ENCODE measurements around the gene CHRNE. TPM values are rescaled to one million over a fixed set of nuclear protein-coding genes. Genes with fewer than 3 reads are reported as not detected.
A peak's percentile ranks its signal among the peaks of the same experiment; 100 is the strongest.

Gene CHRNE
- total and polyA plus RNA-seq, 2 of the 4 experiments (the other 2 are of a cell fraction), result under 0.01 to 0.21 TPM

GRCh38 chr17:4908301-4908700 is 5.4 kb upstream of the CHRNE start:
- H4K8ac ChIP-seq (ENCODE audit: low read depth in 2 of 2, low read length in 2 of 2), result peak overlapping the region; percentile 92 to 97; a peak in 2 of 4 replicates
- H4K20me1 ChIP-seq (ENCODE audit: insufficient read depth, low read length), result no peaks in the 10 kb centered on the region; the same call in 1 of the 2 replicates
- no peaks in the 10 kb centered on the region for H3K9me3 ChIP-seq (ENCODE audit: control insufficient read depth, insufficient read depth, low read length)
- dilution Hi-C loops (cut with HindIII; ENCODE audit: low sequenced_read_pairs, unreplicated experiment) (no loop called here), intact Hi-C loops (cut with micrococcal nuclease) (loop anchor here (5.0 kb wide), 1 partner anchor 59 kb away; the partner anchor contains the start of gene SPAG7), in situ Hi-C loops (cut with MboI; ENCODE audit: low sequenced_read_pairs) (no loop called here)
- no TSS peak for BruUV-seq (replicated peaks)
- no peak overlapping the region for H3K56ac ChIP-seq (ENCODE audit: extremely low read depth, insufficient read depth, low read length)
- H3K4me2 ChIP-seq (ENCODE audit: low read depth, low read length), result no peak overlapping the region
- H3K9me1 ChIP-seq (ENCODE audit: insufficient read depth, low read length), result peaks cover 2% of the 10 kb centered on the region; the same call in 1 of the 2 replicates
- no peak overlapping the region for H3K18ac ChIP-seq (ENCODE audit: low read depth, low read length)
- DNase-seq (no peak), ATAC-seq (ENCODE audit: low read depth) (no peak)
- H3K27ac ChIP-seq (ENCODE audit: insufficient read depth, low read length), result no peak overlapping the region
- H3K9ac ChIP-seq (ENCODE audit: low read depth, low read length), result no peak overlapping the region
- H3K27me3 ChIP-seq (ENCODE audit: control insufficient read depth, insufficient read depth, low read length), result peaks cover 2% of the 10 kb centered on the region; the same call in 1 of the 2 replicates
- H2BK120ac ChIP-seq (ENCODE audit: low read depth, low read length), result no peak overlapping the region
- H3K23ac ChIP-seq (ENCODE audit: low read depth, low read length), result no peak overlapping the region
- no peak overlapping the region for H2AK9ac ChIP-seq (replicated peaks; ENCODE audit: low read depth, low read length, poor library complexity)
- no peak overlapping the region for H2BK20ac ChIP-seq (ENCODE audit: low read depth, low read length)
- H3K4me3 ChIP-seq (ENCODE audit: insufficient read depth, low read depth, low read length), result no peak overlapping the region
- no peak for TF ChIP-seq CTCF (conservative IDR thresholded peaks at IDR 0.05; ENCODE audit: low read depth, low read length)
- no peak for TF ChIP-seq RFX5 (IDR thresholded peaks at IDR 0.05; ENCODE audit: low read depth, low read length)
- no peak for TF ChIP-seq ELK1 (IDR thresholded peaks at IDR 0.05; ENCODE audit: borderline replicate concordance, low read depth, low read length)
- TF ChIP-seq BHLHE40 (IDR thresholded peaks at IDR 0.05; ENCODE audit: low read depth, low read length), result no peak
- no peak for TF ChIP-seq MXI1 (IDR thresholded peaks at IDR 0.05; ENCODE audit: borderline replicate concordance, low read depth, low read length)
- TF ChIP-seq MAZ (IDR thresholded peaks at IDR 0.05; ENCODE audit: borderline replicate concordance, low read depth, low read length), result no peak
- H3K36me3 ChIP-seq (ENCODE audit: control insufficient read depth, insufficient read depth, low read length), result no peaks in the 10 kb centered on the region
- peak overlapping the region; percentile 88; the same call in 1 of the 2 replicates for H2AK5ac ChIP-seq (ENCODE audit: low read depth, low read length)
- no peak overlapping the region for H3K14ac ChIP-seq (replicated peaks; ENCODE audit: low read depth, low read length)
- no peak overlapping the region; the same call in 2 of the 3 replicates for H2BK15ac ChIP-seq (ENCODE audit: low read depth, low read length)
- H3K4me1 ChIP-seq (ENCODE audit: control insufficient read depth, insufficient read depth, low read length), result peaks cover 3% of the 10 kb centered on the region
- H3K4ac ChIP-seq (ENCODE audit: low read depth, low read length), result peak overlapping the region; percentile 71
- no peak overlapping the region for H4K91ac ChIP-seq (ENCODE audit: insufficient read depth, low read depth, low read length)
- POLR2A ChIA-PET (ENCODE audit: unreplicated experiment), result interaction anchor here (1.0 to 1.2 kb wide), 2 partner anchors 12 to 32 kb away, joined by 3 read pairs; partner anchors contain the start of genes RNF167 and SLC25A11
- no peak overlapping the region; the same call in 1 of the 2 replicates for H4K5ac ChIP-seq (ENCODE audit: low read depth, low read length)
- no peaks in the 10 kb centered on the region for H3K79me1 ChIP-seq (ENCODE audit: low read depth in 1 of 2, low read length in 2 of 2)
- WGBS, 2 experiments (ENCODE audit: extremely low coverage in 2 of 2, insufficient read length in 1 of 2), result 39% methylated on average over 7 of the region's 10 CpGs; no CpG with 5 or more reads in 1 of the 2 experiments
- CTCF ChIA-PET, result interaction anchor here (0.6 to 1.7 kb wide), 9 partner anchors 11 to 766 kb away, joined by 3 to 15 read pairs (median 3); partner anchors contain the start of genes SPAG7 and ZZEF1
- H2BK5ac ChIP-seq (ENCODE audit: low read depth, low read length, poor library complexity, severe bottlenecking), result peak overlapping the region; percentile 53
- peak overlapping the region; percentile 88 for H2AFZ ChIP-seq (replicated peaks; ENCODE audit: low read length, poor library complexity)
